ENCODE results near the gene ZMIZ1. TPM values are rescaled to one million over a fixed set of nuclear protein-coding genes. Genes with fewer than 3 reads are reported as not detected.

Gene ZMIZ1
- polyA plus RNA-seq, 3 donors = 3.3 to 64.6 (median 8.9) TPM

GRCh38 chr10:79358811-79359210 lies 290.0 kb downstream of the ZMIZ1 start:
- intact Hi-C loops (cut with micrococcal nuclease) = loop anchor here in 1 of 2 donors (10.0 kb wide), 1 partner anchor 114 kb away; no protein-coding TSS in a partner anchor

GRCh38 chr10:79359816-79360498 lies 291.2 kb downstream of the ZMIZ1 start:
- peak in 1 of 3 donors; percentile 11 for DNase-seq
- no peak overlapping the region for H2AFZ ChIP-seq (ENCODE audit: insufficient read depth, low read depth, low read length, poor library complexity, severe bottlenecking)
- H3K4me2 ChIP-seq (replicated peaks; ENCODE audit: extremely low read depth, low read length, poor library complexity, severe bottlenecking) = no peak overlapping the region
- H3K9me3 Mint-ChIP-seq = peaks cover 0 to 3% (median 0%) of the 10 kb centered on the region in 7 donors
- no peak overlapping the region for H3K4me3 ChIP-seq (replicated peaks in 1 of 3; ENCODE audit: low read depth in 2 of 3, low read length in 3 of 3)
- peaks cover 23% of the 10 kb centered on the region for H4K20me1 ChIP-seq (ENCODE audit: insufficient read depth, low read length)
- H3K79me2 ChIP-seq (ENCODE audit: insufficient read depth, low read length) = peaks cover 7% of the 10 kb centered on the region
- H3K9ac ChIP-seq (ENCODE audit: insufficient read depth, low read length, poor library complexity, severe bottlenecking) = no peak overlapping the region
- H3K9me3 ChIP-seq (replicated peaks in 1 of 2; ENCODE audit: control insufficient read depth in 1 of 2, insufficient read depth in 1 of 2, low read length in 2 of 2) = no peaks in the 10 kb centered on the region
- H3K27me3 Mint-ChIP-seq (ENCODE audit: low read depth in 3 of 3) = peaks cover 3 to 6% (median 4%) of the 10 kb centered on the region in 3 donors
- no peak overlapping the region for H3K27ac Mint-ChIP-seq
- H3K36me3 Mint-ChIP-seq = peaks cover 21 to 27% of the 10 kb centered on the region in 2 donors
- peaks cover 27% of the 10 kb centered on the region for H3K4me1 Mint-ChIP-seq
- peaks cover 16 to 19% of the 10 kb centered on the region in 2 donors for H3K4me1 ChIP-seq (ENCODE audit: control insufficient read depth in 1 of 2, insufficient read depth in 2 of 2, low read length in 2 of 2)
- H3K27me3 ChIP-seq (ENCODE audit: control insufficient read depth in 2 of 2, insufficient read depth in 2 of 2, low read length in 2 of 2) = no peaks in the 10 kb centered on the region
- H3K4me3 Mint-ChIP-seq = no peak overlapping the region
- intact Hi-C loops (cut with micrococcal nuclease) = loop anchor here in 1 of 2 donors (10.0 kb wide), 1 partner anchor 115 kb away; no protein-coding TSS in a partner anchor
- no peak for TF ChIP-seq CTCF (IDR thresholded peaks at IDR 0.05)
- H3K36me3 ChIP-seq (replicated peaks in 1 of 2; ENCODE audit: control insufficient read depth in 1 of 2, insufficient read depth in 2 of 2, low read length in 2 of 2) = peaks cover 8% of the 10 kb centered on the region in 2 donors
- WGBS (ENCODE audit: insufficient coverage) = 31% methylated on average over 4 of the region's 6 CpGs
- no peak overlapping the region for H3K27ac ChIP-seq (ENCODE audit: low read depth in 1 of 2, low read length in 2 of 2)

More at GRCh38 chr10:79358811-79359210, 290.0 kb downstream of the ZMIZ1 start:
- Histone ChIP-seq H3K9me3 (replicated peaks in 1 of 2; ENCODE audit: control insufficient read depth in 1 of 2, insufficient read depth in 1 of 2, low read length in 2 of 2) (no peaks in the 10 kb centered on the region), H3K36me3 (replicated peaks in 1 of 2; ENCODE audit: control insufficient read depth in 1 of 2, insufficient read depth in 2 of 2, low read length in 2 of 2) (peaks cover 19% of the 10 kb centered on the region in 2 donors), H3K4me1 (ENCODE audit: control insufficient read depth in 1 of 2, insufficient read depth in 2 of 2, low read length in 2 of 2) (peaks cover 27 to 31% of the 10 kb centered on the region in 2 donors), H3K4me3 (replicated peaks in 1 of 3; ENCODE audit: low read depth in 2 of 3, low read length in 3 of 3) (no peak overlapping the region), H4K20me1 (ENCODE audit: insufficient read depth, low read length) (peaks cover 34% of the 10 kb centered on the region), H2AFZ (ENCODE audit: insufficient read depth, low read depth, low read length, poor library complexity, severe bottlenecking) (no peak overlapping the region), H3K9ac (ENCODE audit: insufficient read depth, low read length, poor library complexity, severe bottlenecking) (no peak overlapping the region), H3K79me2 (ENCODE audit: insufficient read depth, low read length) (peaks cover 18% of the 10 kb centered on the region), H3K4me2 (replicated peaks; ENCODE audit: extremely low read depth, low read length, poor library complexity, severe bottlenecking) (no peak overlapping the region), H3K27ac (ENCODE audit: low read depth in 1 of 2, low read length in 2 of 2) (no peak overlapping the region), H3K27me3 (ENCODE audit: control insufficient read depth in 2 of 2, insufficient read depth in 2 of 2, low read length in 2 of 2) (no peaks in the 10 kb centered on the region)
- Mint-ChIP-seq H3K9me3 (peaks cover 0 to 1% (median 0%) of the 10 kb centered on the region in 7 donors), H3K27ac (peak overlapping the region in 3 of 7 donors; percentile 19 to 45 (median 25)), H3K4me3 (no peak overlapping the region), H3K36me3 (peaks cover 32 to 39% of the 10 kb centered on the region in 2 donors), H3K27me3 (ENCODE audit: low read depth in 3 of 3) (peaks cover 0 to 6% (median 4%) of the 10 kb centered on the region in 3 donors), H3K4me1 (peaks cover 39% of the 10 kb centered on the region)
- no peak for TF ChIP-seq CTCF (IDR thresholded peaks at IDR 0.05)
- no peak for DNase-seq
- WGBS (ENCODE audit: insufficient coverage) = 95% methylated on average over 5 of the region's 5 CpGs
